Trophoblast cell (in vitro differentiated cells and primary cell): ENCODE data around the gene PALLD.

Source experiments
- DNase-seq, 2 donors: peaks; one replicate each; pipeline ENCODE4 v3.0.0-alpha.2; 2016
- H2AFZ ChIP-seq: 2 replicates; pipeline ENCODE4 v1.6.1; 2013; ENCODE audit warnings: low read length, moderate library complexity, mild to moderate bottlenecking; ENCODE audit not compliant: insufficient read depth, poor library complexity
- H2AK5ac ChIP-seq: 2 replicates; pipeline ENCODE4 v1.6.1; 2013; ENCODE audit warnings: mild to moderate bottlenecking, low read length
- H2BK120ac ChIP-seq: 2 replicates; pipeline ENCODE4 v1.6.1; 2013; ENCODE audit warnings: low read length, mild to moderate bottlenecking, moderate library complexity; ENCODE audit not compliant: insufficient read depth, poor library complexity
- H2BK12ac ChIP-seq: 2 replicates; pipeline ENCODE4 v1.6.1; 2013; ENCODE audit warnings: mild to moderate bottlenecking, low read length, moderate library complexity
- H2BK5ac ChIP-seq: 2 replicates; pipeline ENCODE4 v1.6.1; 2013; ENCODE audit warnings: low read length, low read depth, moderate library complexity, mild to moderate bottlenecking; ENCODE audit not compliant: poor library complexity
- H3K14ac ChIP-seq: 2 replicates; pipeline ENCODE4 v1.6.1; 2013; ENCODE audit warnings: mild to moderate bottlenecking, low read length
- H3K18ac ChIP-seq: 2 replicates; pipeline ENCODE4 v1.6.1; 2013; ENCODE audit warnings: mild to moderate bottlenecking, low read length
- H3K23ac ChIP-seq: 2 replicates; pipeline ENCODE4 v1.6.1; 2013; ENCODE audit warnings: low read length
- H3K27ac ChIP-seq: 2 replicates; pipeline ENCODE4 v1.5.1; 2013; ENCODE audit warnings: low read depth, mild to moderate bottlenecking, inconsistent platforms, low read length, moderate library complexity
- H3K27me3 ChIP-seq: 2 replicates; pipeline ENCODE4 v1.6.1; 2013; ENCODE audit warnings: inconsistent platforms, mild to moderate bottlenecking, low read length, moderate library complexity; ENCODE audit not compliant: insufficient read depth
- H3K36me3 ChIP-seq, 2 experiments: 1 replicate in 1 of 2; 2 replicates in 1 of 2; pipeline ENCODE4 v1.6.1; 2013; ENCODE audit warnings: low read length in 2 of 2, mild to moderate bottlenecking in 2 of 2, moderate library complexity in 1 of 2; ENCODE audit not compliant: insufficient read depth in 2 of 2, control insufficient read depth in 1 of 2
- H3K4ac ChIP-seq: 2 replicates; pipeline ENCODE4 v1.6.1; 2013; ENCODE audit warnings: low read depth, mild to moderate bottlenecking, low read length, moderate library complexity
- H3K4me1 ChIP-seq, 2 experiments: 1 replicate in 1 of 2; 2 replicates in 1 of 2; pipeline ENCODE4 v1.6.1; 2013; ENCODE audit warnings: low read length in 2 of 2, mild to moderate bottlenecking in 2 of 2, moderate library complexity in 1 of 2; ENCODE audit not compliant: insufficient read depth in 2 of 2, control insufficient read depth in 1 of 2
- H3K4me2 ChIP-seq: 2 replicates; pipeline ENCODE4 v1.6.1; 2013; ENCODE audit warnings: inconsistent platforms, mild to moderate bottlenecking, low read length, moderate library complexity
- H3K4me3 ChIP-seq: 2 replicates; pipeline ENCODE4 v1.5.1; 2013; ENCODE audit warnings: mild to moderate bottlenecking, low read depth, low read length, inconsistent platforms
- H3K79me1 ChIP-seq: one replicate; pipeline ENCODE4 v1.6.1; 2013; ENCODE audit warnings: low read length
- H3K79me2 ChIP-seq: 2 replicates; pipeline ENCODE4 v1.6.1; 2013; ENCODE audit warnings: low read length, mild to moderate bottlenecking; ENCODE audit not compliant: control insufficient read depth, insufficient read depth, poor library complexity
- H3K9ac ChIP-seq: 2 replicates; pipeline ENCODE4 v1.6.1; 2013; ENCODE audit warnings: mild to moderate bottlenecking, low read length
- H3K9me3 ChIP-seq: 2 replicates; pipeline ENCODE4 v1.6.1; 2013; ENCODE audit warnings: low read depth, mild to moderate bottlenecking, control low read depth, inconsistent platforms, low read length; ENCODE audit not compliant: insufficient read depth
- H4K12ac ChIP-seq: 2 replicates; pipeline ENCODE4 v1.6.1; 2013; ENCODE audit warnings: low read depth, mild to moderate bottlenecking, low read length, moderate library complexity
- H4K8ac ChIP-seq: 2 replicates; pipeline ENCODE4 v1.6.1; 2013; ENCODE audit warnings: low read depth, mild to moderate bottlenecking, low read length, moderate library complexity
- H4K91ac ChIP-seq: one replicate; pipeline ENCODE4 v1.6.1; 2013; ENCODE audit warnings: low read depth, mild to moderate bottlenecking, low read length, moderate library complexity
- WGBS: extraction: QIAGEN DNeasy Blood & Tissue Kit; methylation state at CpG from one replicate; pipeline ENCODE4 v1.1.7; 2013; ENCODE audit warnings: missing lambda C conversion rate; ENCODE audit not compliant: insufficient read length, insufficient coverage; ENCODE audit errors: extremely low coverage; 5-methylcytosine and 5-hydroxymethylcytosine counted together

Gene PALLD

GRCh38 chr4:168759321-168759720 lies 262.5 kb downstream of the PALLD start:
- DNase-seq = no peak
- H3K23ac ChIP-seq = no peak overlapping the region

DNA sequence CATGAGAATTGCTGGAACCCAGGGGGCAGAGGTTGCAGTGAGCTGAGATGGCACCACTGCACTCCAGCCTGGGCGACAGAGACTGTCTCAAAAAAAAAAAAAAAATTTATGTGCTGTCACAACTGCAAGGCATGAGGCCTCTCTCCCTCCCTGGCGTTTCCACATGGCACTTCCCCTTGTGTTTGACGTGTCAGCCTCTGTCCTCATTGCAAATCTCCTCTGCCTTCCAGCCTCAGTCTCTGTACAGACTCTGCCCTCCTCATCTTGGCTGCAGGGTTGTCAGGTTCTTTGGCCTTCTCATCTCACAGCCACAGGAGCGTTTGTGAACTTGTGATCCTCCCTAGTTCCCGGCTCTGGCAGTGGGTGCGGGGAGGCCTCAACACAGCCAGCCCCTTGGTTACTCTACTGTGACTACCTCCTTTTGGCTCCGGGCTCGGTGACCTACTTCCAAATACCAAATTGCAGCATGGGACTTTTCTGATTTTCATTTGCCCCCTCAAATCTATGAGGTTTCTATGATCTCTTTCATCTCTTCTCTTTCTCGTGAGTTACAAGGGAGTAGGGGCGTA lies 263.2 kb downstream of the PALLD start:
- WGBS = no CpG with 5 or more reads among the region's 10 CpGs

More at GRCh38 chr4:168759321-168759720, 262.5 kb downstream of the PALLD start:
- H4K12ac ChIP-seq = no peak overlapping the region
- no peak overlapping the region for H3K9ac ChIP-seq
- no peak overlapping the region for H2BK5ac ChIP-seq
- no peak overlapping the region for H3K4me2 ChIP-seq
- no peak overlapping the region for H4K91ac ChIP-seq
- H3K79me1 ChIP-seq = peaks cover 2% of the 10 kb centered on the region
- H3K18ac ChIP-seq = no peak overlapping the region
- no peaks in the 10 kb centered on the region for H3K27me3 ChIP-seq
- WGBS = no CpG with 5 or more reads among the region's 1 CpG
- no peak overlapping the region for H2BK12ac ChIP-seq
- H3K4me3 ChIP-seq = no peak overlapping the region
- no peak overlapping the region for H4K8ac ChIP-seq
- no peaks in the 10 kb centered on the region for H3K79me2 ChIP-seq
- no peaks in the 10 kb centered on the region for H3K9me3 ChIP-seq
- H3K4ac ChIP-seq = no peak overlapping the region
- H3K14ac ChIP-seq = no peak overlapping the region
- H3K4me1 ChIP-seq = peaks cover 6 to 7% of the 10 kb centered on the region in 2 experiments
- H3K27ac ChIP-seq = no peak overlapping the region
- H2AK5ac ChIP-seq = no peak overlapping the region
- no peak overlapping the region for H2BK120ac ChIP-seq
- H3K36me3 ChIP-seq = peaks cover 10 to 13% of the 10 kb centered on the region in 2 experiments
- no peak overlapping the region for H2AFZ ChIP-seq

GRCh38 chr4:168761066-168761465 lies 264.2 kb downstream of the PALLD start:
- no peaks in the 10 kb centered on the region for H3K9me3 ChIP-seq
- no peak overlapping the region for H3K4me2 ChIP-seq
- H2BK12ac ChIP-seq = no peak overlapping the region
- H3K9ac ChIP-seq = no peak overlapping the region
- H3K79me2 ChIP-seq = no peaks in the 10 kb centered on the region
- no peak overlapping the region for H2AFZ ChIP-seq
- H4K91ac ChIP-seq = no peak overlapping the region
- H2BK120ac ChIP-seq = no peak overlapping the region
- H3K36me3 ChIP-seq = peaks cover 10 to 14% of the 10 kb centered on the region in 2 experiments
- no peak overlapping the region for H4K8ac ChIP-seq
- no peak overlapping the region for H3K27ac ChIP-seq
- H3K79me1 ChIP-seq = peaks cover 2% of the 10 kb centered on the region
- H3K18ac ChIP-seq = no peak overlapping the region
- no peak overlapping the region for H4K12ac ChIP-seq
- no peaks in the 10 kb centered on the region for H3K27me3 ChIP-seq
- peaks cover under 1 to 2% of the 10 kb centered on the region in 2 experiments for H3K4me1 ChIP-seq
- H3K4ac ChIP-seq = no peak overlapping the region
- H3K23ac ChIP-seq = no peak overlapping the region
- H2AK5ac ChIP-seq = no peak overlapping the region
- H3K4me3 ChIP-seq = no peak overlapping the region
- no peak overlapping the region for H2BK5ac ChIP-seq
- DNase-seq = no peak
- no CpG with 5 or more reads among the region's 4 CpGs for WGBS
- H3K14ac ChIP-seq = no peak overlapping the region

More for the DNA sequence above, 263.2 kb downstream of the PALLD start:
- Histone ChIP-seq H3K27me3 (no peaks in the 10 kb centered on the region), H3K79me2 (no peaks in the 10 kb centered on the region), H3K27ac (no peak overlapping the region), H2BK12ac (no peak overlapping the region), H4K91ac (no peak overlapping the region), H2BK120ac (no peak overlapping the region), H3K79me1 (peaks cover 2% of the 10 kb centered on the region), H3K4me1 (peaks cover 6 to 7% of the 10 kb centered on the region in 2 experiments), H3K4me3 (no peak overlapping the region), H3K36me3 (peaks cover 10 to 13% of the 10 kb centered on the region in 2 experiments), H3K23ac (no peak overlapping the region), H3K9me3 (no peaks in the 10 kb centered on the region), H2BK5ac (no peak overlapping the region), H3K9ac (no peak overlapping the region), H3K14ac (no peak overlapping the region), H3K18ac (no peak overlapping the region), H2AK5ac (no peak overlapping the region), H4K8ac (no peak overlapping the region), H3K4ac (no peak overlapping the region), H3K4me2 (no peak overlapping the region), H2AFZ (no peak overlapping the region), H4K12ac (no peak overlapping the region)
- no peak for DNase-seq

DNA sequence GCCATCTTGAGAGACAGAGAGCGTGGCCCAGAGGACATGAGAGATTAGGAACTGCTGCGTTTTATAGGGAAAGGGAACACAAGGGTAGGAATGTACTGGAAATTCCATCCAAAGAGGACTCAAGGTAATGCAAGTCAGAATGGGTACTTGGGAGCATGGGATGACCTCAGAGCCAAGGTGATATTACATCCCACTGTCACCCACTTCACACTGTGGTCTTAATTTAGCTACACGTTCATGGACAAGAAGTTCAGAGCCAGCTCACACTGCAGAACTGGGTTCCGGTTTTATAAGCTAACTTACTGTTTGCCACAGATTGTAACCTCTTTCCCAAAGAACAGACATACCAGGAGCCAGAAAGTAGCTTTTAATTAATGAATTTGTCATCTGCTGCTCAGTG lies 268.5 kb downstream of the PALLD start:
- Histone ChIP-seq H2BK12ac (no peak overlapping the region), H2AK5ac (no peak overlapping the region), H3K9ac (no peak overlapping the region), H3K23ac (no peak overlapping the region), H3K27ac (no peak overlapping the region), H3K79me2 (no peaks in the 10 kb centered on the region), H3K4me1 (peaks cover 12 to 14% of the 10 kb centered on the region in 2 experiments), H4K91ac (no peak overlapping the region), H4K8ac (no peak overlapping the region), H2AFZ (no peak overlapping the region), H4K12ac (no peak overlapping the region), H3K79me1 (peaks cover 5% of the 10 kb centered on the region), H3K4me2 (no peak overlapping the region), H3K18ac (no peak overlapping the region), H3K9me3 (no peaks in the 10 kb centered on the region), H3K27me3 (no peaks in the 10 kb centered on the region), H3K14ac (no peak overlapping the region), H3K36me3 (peaks cover 16 to 21% of the 10 kb centered on the region in 2 experiments), H3K4me3 (no peak overlapping the region), H3K4ac (no peak overlapping the region), H2BK120ac (no peak overlapping the region), H2BK5ac (no peak overlapping the region)
- WGBS = no CpG with 5 or more reads among the region's 4 CpGs
- DNase-seq = no peak
